LNCaP clone FGC (cell line): ENCODE data around the gene GATAD1.
A peak's percentile ranks its signal among the peaks of the same experiment; 100 is the strongest.
"Not testable (repeated sequence)": the region's sequence is repeated elsewhere in the genome, so short reads cannot be mapped to it uniquely, and the experiment has no call there.

Experiments
- DNase-seq: peaks from one replicate; pipeline ENCODE4 v3.0.0-alpha.2; 2011; ENCODE audit warnings: low read depth
- H3K4me3 ChIP-seq: 2 replicates; pipeline ENCODE4 v1.5.1; 2011; ENCODE audit warnings: mild to moderate bottlenecking, low read depth, low read length, control low read depth
- TF ChIP-seq, protein P1 (sequence below): IDR thresholded peaks from 2 replicates; pipeline ENCODE4 v1.5.1; 2012; ENCODE audit warnings: mild to moderate bottlenecking; ENCODE audit not compliant: control insufficient read depth, insufficient read depth; ENCODE audit errors: extremely low read depth

GATAD1 gene

DNA sequence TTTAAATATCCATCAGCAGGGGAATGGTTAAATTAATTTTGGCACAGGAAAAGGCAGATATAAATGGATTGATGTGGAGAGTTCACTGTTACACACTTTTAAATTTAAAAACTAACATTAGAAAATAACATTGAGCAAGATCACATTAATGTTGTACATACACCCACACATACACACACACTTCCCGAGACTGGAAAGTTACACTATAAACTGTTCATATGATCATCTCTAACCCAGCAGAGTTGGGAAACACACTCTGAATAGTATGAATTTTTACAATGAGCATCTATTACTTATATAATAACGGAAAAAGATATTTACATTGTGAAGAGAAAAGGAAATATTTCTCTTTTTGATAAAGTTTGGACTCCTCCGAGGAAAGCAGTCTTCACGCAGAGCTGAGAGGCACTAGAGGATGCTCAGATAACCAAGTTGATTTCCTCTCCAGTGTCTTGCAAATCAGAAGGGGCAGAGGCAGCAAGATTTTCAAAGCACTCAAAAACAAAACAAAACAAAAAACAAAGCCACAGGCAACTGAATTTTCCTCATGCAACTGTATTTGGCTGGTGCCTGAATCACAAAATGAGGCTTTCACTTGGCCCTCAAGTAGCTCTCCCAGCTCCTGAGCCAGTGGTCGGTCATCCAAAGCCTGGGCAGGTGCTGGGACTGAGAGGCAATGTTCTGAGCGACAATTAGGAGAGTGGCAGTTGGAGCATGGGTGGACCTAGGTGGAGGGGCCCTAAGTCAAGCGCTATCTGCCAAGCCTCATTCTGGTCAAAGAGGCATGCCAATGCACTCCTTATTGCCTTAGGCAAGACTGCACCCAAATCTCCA, 10.5 kb upstream of the GATAD1 start:
- no peak overlapping the region for H3K4me3 ChIP-seq
- DNase-seq = no peak
- TF ChIP-seq, protein P1, sequence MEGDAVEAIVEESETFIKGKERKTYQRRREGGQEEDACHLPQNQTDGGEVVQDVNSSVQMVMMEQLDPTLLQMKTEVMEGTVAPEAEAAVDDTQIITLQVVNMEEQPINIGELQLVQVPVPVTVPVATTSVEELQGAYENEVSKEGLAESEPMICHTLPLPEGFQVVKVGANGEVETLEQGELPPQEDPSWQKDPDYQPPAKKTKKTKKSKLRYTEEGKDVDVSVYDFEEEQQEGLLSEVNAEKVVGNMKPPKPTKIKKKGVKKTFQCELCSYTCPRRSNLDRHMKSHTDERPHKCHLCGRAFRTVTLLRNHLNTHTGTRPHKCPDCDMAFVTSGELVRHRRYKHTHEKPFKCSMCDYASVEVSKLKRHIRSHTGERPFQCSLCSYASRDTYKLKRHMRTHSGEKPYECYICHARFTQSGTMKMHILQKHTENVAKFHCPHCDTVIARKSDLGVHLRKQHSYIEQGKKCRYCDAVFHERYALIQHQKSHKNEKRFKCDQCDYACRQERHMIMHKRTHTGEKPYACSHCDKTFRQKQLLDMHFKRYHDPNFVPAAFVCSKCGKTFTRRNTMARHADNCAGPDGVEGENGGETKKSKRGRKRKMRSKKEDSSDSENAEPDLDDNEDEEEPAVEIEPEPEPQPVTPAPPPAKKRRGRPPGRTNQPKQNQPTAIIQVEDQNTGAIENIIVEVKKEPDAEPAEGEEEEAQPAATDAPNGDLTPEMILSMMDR = no peak

DNA sequence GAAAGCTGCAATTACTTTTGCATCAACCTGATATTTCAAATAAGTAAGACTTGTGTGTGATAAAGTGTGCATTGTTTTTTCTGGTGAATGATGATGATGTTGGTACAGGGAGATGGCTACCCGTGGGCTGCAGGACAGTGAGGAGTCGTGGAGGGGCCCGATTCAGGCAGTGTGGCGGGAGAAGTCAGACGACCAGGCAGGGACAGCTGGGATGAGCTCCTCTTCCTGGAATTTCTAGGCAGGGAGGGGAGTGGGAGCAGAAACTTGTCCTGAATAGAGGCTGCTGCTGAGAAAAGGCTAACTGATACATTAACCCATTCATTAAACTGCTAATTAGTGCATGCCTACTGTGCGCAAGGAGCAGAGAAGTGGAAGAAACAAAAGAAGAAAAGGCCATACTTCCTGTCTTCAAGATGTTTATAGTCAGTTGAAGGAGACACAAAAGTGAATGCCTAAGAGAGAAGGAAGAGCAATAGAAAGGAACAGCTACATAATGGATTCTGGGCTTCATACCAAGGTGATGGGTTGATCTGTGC, 9.3 kb upstream of the GATAD1 start:
- H3K4me3 ChIP-seq = no peak overlapping the region
- TF ChIP-seq, protein P1 = no peak
- DNase-seq = no peak

DNA sequence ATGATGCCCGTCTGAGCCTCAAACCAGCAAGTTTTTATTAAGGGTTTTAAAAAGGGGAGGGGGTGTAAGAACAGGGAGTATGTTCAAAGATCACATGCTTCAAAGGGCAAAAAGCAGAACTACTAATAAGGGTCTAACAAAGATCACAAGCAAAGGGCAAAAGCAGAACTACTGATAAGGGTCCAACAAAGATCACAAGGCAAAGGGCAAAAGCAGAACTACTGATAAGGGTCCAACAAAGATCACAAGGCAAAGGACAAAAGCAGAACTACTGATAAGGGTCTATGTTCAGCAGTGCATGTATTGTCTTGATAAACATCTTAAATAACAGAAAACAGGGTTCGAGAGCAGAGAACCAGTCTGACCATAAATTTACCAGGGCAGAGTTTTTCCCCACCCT, 4.6 kb upstream of the GATAD1 start:
- DNase-seq, H3K4me3 ChIP-seq: not testable (repeated sequence)

DNA sequence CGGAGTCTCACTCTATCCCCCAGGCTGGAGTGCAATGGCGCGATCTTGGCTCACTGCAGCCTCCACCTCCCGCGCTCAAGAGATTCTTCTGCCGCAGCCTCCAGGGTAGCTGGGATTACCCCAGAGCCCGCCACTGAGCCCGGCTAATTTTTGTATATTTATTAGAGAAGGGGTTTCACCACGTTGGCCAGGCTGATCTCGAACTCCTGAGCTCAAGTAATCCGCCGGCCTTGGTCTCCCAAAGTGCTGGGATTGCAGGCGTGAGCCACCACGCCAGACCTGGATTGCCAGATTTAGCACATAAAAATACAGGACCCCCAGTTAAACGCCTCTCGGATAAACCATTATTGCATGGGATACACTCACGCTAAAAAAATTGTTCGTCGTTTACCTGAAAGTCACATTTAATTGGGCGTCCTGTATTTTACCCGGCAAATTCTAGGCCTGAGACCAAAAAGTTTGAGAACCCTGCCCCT, 375 bp upstream of the GATAD1 start:
- H3K4me3 ChIP-seq = peak overlapping the region; percentile 92
- no peak for DNase-seq
- TF ChIP-seq, protein P1 = no peak

DNA sequence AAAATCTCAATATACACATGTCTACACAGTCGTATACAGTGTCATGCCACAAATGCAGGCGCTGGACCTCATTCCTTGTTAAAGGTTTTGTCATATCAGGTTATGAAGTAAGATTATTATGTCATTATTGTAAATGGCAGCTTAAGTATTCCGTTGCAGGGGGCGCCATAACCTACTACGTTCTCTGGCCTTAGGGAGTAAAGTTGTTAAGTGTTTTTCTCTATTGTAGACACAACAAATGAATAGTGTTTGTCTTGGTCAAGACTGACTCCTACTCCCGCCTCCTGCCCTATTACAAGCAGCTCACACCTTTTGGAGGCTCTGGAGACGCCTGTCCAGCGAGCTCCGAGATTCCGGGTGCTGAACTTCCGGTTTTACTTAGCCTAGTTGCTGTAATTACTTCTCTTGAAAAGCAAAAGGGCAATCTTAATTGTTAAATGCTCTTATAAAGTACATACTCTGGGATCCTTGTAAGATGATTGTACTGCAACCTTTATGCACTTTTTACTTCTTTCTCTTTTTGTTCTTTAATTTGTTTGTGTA, 994 bp downstream of the GATAD1 start:
- TF ChIP-seq, protein P1 = peak; percentile 46
- peak; percentile 63 for DNase-seq
- H3K4me3 ChIP-seq = peak overlapping the region; percentile 92

DNA sequence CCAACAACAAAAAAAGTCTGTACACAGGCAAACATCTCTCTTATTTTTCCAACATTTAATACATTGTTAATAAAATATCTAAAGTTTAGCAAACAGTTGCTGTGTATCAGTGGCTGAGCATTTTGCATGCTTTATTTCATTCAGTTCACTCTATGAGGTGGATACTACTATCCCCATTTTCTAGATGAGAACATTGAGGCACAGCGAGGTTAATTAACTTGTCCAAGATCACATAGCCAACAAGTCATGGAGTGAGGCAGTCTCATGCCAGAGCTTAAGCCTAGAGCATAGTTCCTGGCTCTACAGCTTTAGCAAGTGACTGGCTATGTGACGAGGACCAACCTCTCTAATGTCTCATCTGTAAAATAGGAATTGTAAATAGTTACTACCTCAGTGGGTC, 4.4 kb downstream of the GATAD1 start:
- H3K4me3 ChIP-seq = no peak overlapping the region
- TF ChIP-seq, protein P1 = no peak
- no peak for DNase-seq

DNA sequence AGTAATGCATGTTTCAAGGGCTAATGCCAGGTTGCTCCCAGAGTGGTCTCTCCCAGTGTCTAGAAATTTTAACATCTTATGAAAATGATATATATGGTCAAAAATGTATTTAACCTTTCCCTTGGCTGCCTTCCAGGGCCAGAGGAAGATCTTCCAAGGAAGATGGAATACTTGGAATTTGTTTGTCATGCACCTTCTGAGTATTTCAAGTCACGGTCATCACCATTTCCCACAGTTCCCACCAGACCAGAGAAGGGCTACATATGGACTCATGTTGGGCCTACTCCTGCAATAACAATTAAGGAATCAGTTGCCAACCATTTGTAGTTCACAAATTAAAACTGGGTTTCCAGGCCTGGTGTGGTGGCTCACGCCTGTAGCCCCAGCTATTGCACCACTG, 9.0 kb downstream of the GATAD1 start:
- DNase-seq = no peak
- TF ChIP-seq, protein P1 = no peak
- no peak overlapping the region for H3K4me3 ChIP-seq
